Activated T-cell treated with anti-CD3 and anti-CD28 coated beads, Interleukin-2, amount 50 U/mL, for 24 hours (primary cell): ENCODE results near the gene IQCB1.
A peak's percentile ranks its signal among the peaks of the same experiment; 100 is the strongest.
"Not testable (repeated sequence)": the region's sequence is repeated elsewhere in the genome, so short reads cannot be mapped to it uniquely, and the experiment has no call there.

Experiments
- DNase-seq: peaks from one replicate; pipeline ENCODE4 v3.0.0-alpha.2; 2020
- H3K27ac Mint-ChIP-seq: 2 replicates; pipeline ENCODE4 v1.8.0; 2020; ENCODE audit warnings: mild to moderate bottlenecking, mixed read lengths
- H3K27me3 Mint-ChIP-seq: 2 replicates; pipeline ENCODE4 v1.8.0; 2020; ENCODE audit warnings: mixed read lengths
- H3K36me3 Mint-ChIP-seq: 2 replicates; pipeline ENCODE4 v1.8.0; 2020; ENCODE audit warnings: low read depth, mixed read lengths
- H3K4me1 Mint-ChIP-seq: 2 replicates; pipeline ENCODE4 v1.8.0; 2020; ENCODE audit warnings: low read depth, mixed read lengths
- H3K4me3 Mint-ChIP-seq: 2 replicates; pipeline ENCODE4 v1.8.0; 2020; ENCODE audit warnings: mild to moderate bottlenecking, moderate library complexity, mixed read lengths
- H3K9me3 Mint-ChIP-seq: 2 replicates; pipeline ENCODE4 v1.8.0; 2020; ENCODE audit warnings: mixed read lengths

Gene IQCB1

GRCh38 chr3:121781611-121782010 is 53.2 kb downstream of the IQCB1 start:
- Mint-ChIP-seq H3K9me3 (no peaks in the 10 kb centered on the region), H3K36me3 (peaks cover 97% of the 10 kb centered on the region), H3K4me1 (no peaks in the 10 kb centered on the region), H3K27ac (no peak overlapping the region), H3K4me3 (no peak overlapping the region), H3K27me3 (no peaks in the 10 kb centered on the region)
- DNase-seq: no peak

GRCh38 chr3:121775095-121775494 is 59.8 kb downstream of the IQCB1 start:
- not testable (repeated sequence) for H3K27me3 Mint-ChIP-seq, H3K27ac Mint-ChIP-seq, H3K4me3 Mint-ChIP-seq, DNase-seq, H3K4me1 Mint-ChIP-seq, H3K9me3 Mint-ChIP-seq
- peaks cover 91% of the 10 kb centered on the region for H3K36me3 Mint-ChIP-seq

GRCh38 chr3:121769246-121769645 is 65.6 kb downstream of the IQCB1 start:
- no peak overlapping the region for H3K4me3 Mint-ChIP-seq
- H3K27ac Mint-ChIP-seq: no peak overlapping the region
- DNase-seq: no peak
- no peaks in the 10 kb centered on the region for H3K27me3 Mint-ChIP-seq
- no peaks in the 10 kb centered on the region for H3K9me3 Mint-ChIP-seq
- no peaks in the 10 kb centered on the region for H3K4me1 Mint-ChIP-seq
- H3K36me3 Mint-ChIP-seq: peaks cover 66% of the 10 kb centered on the region

GRCh38 chr3:121768452-121768851 is 66.4 kb downstream of the IQCB1 start:
- Mint-ChIP-seq H3K27me3 (no peaks in the 10 kb centered on the region), H3K4me1 (no peaks in the 10 kb centered on the region), H3K27ac (no peak overlapping the region), H3K9me3 (no peaks in the 10 kb centered on the region), H3K4me3 (no peak overlapping the region), H3K36me3 (peaks cover 58% of the 10 kb centered on the region)
- no peak for DNase-seq

GRCh38 chr3:121759541-121760202 is 75.2 kb downstream of the IQCB1 start:
- no peak overlapping the region for H3K4me3 Mint-ChIP-seq
- H3K27ac Mint-ChIP-seq: no peak overlapping the region
- H3K36me3 Mint-ChIP-seq: no peaks in the 10 kb centered on the region
- H3K9me3 Mint-ChIP-seq: no peaks in the 10 kb centered on the region
- no peak for DNase-seq
- H3K27me3 Mint-ChIP-seq: no peaks in the 10 kb centered on the region
- H3K4me1 Mint-ChIP-seq: no peaks in the 10 kb centered on the region

- no peaks in the 10 kb centered on the region for H3K27me3 Mint-ChIP-seq
- H3K36me3 Mint-ChIP-seq: no peaks in the 10 kb centered on the region
- DNase-seq: no peak
- H3K9me3 Mint-ChIP-seq: no peaks in the 10 kb centered on the region
- H3K4me3 Mint-ChIP-seq: no peak overlapping the region
- H3K27ac Mint-ChIP-seq: no peak overlapping the region
- no peaks in the 10 kb centered on the region for H3K4me1 Mint-ChIP-seq
Observed at GRCh38 chr3:121758727-121759450, 76.0 kb downstream of the IQCB1 start.

- no peak for DNase-seq
- Mint-ChIP-seq H3K4me3 (no peak overlapping the region), H3K36me3 (no peaks in the 10 kb centered on the region), H3K27me3 (no peaks in the 10 kb centered on the region), H3K9me3 (no peaks in the 10 kb centered on the region), H3K4me1 (no peaks in the 10 kb centered on the region), H3K27ac (no peak overlapping the region)
Observed at GRCh38 chr3:121757812-121758545, 76.9 kb downstream of the IQCB1 start.

GRCh38 chr3:121757087-121757811 is 77.6 kb downstream of the IQCB1 start:
- Mint-ChIP-seq H3K27me3 (peaks cover 2% of the 10 kb centered on the region), H3K9me3 (no peaks in the 10 kb centered on the region), H3K4me1 (no peaks in the 10 kb centered on the region), H3K4me3 (no peak overlapping the region), H3K27ac (no peak overlapping the region), H3K36me3 (no peaks in the 10 kb centered on the region)
- DNase-seq: no peak

- H3K27ac Mint-ChIP-seq: no peak overlapping the region
- DNase-seq: no peak
- no peak overlapping the region for H3K4me3 Mint-ChIP-seq
- H3K9me3 Mint-ChIP-seq: no peaks in the 10 kb centered on the region
- peaks cover 6% of the 10 kb centered on the region for H3K27me3 Mint-ChIP-seq
- no peaks in the 10 kb centered on the region for H3K4me1 Mint-ChIP-seq
- H3K36me3 Mint-ChIP-seq: no peaks in the 10 kb centered on the region
Observed at GRCh38 chr3:121752772-121753171, 82.1 kb downstream of the IQCB1 start.

GRCh38 chr3:121752261-121752660 is 82.6 kb downstream of the IQCB1 start:
- H3K27me3 Mint-ChIP-seq: peaks cover 6% of the 10 kb centered on the region
- H3K4me1 Mint-ChIP-seq: peaks cover 3% of the 10 kb centered on the region
- H3K4me3 Mint-ChIP-seq: no peak overlapping the region
- H3K36me3 Mint-ChIP-seq: no peaks in the 10 kb centered on the region
- H3K9me3 Mint-ChIP-seq: no peaks in the 10 kb centered on the region
- no peak overlapping the region for H3K27ac Mint-ChIP-seq
- no peak for DNase-seq

- H3K4me3 Mint-ChIP-seq: no peak overlapping the region
- H3K27me3 Mint-ChIP-seq: peaks cover 6% of the 10 kb centered on the region
- H3K9me3 Mint-ChIP-seq: no peaks in the 10 kb centered on the region
- H3K27ac Mint-ChIP-seq: no peak overlapping the region
- DNase-seq: no peak
- H3K4me1 Mint-ChIP-seq: peaks cover 5% of the 10 kb centered on the region
- H3K36me3 Mint-ChIP-seq: no peaks in the 10 kb centered on the region
Observed at GRCh38 chr3:121750087-121750415, 84.8 kb downstream of the IQCB1 start.

- peaks cover 9% of the 10 kb centered on the region for H3K4me1 Mint-ChIP-seq
- H3K4me3 Mint-ChIP-seq: no peak within 1 kb of the TSS
Observed at GRCh38 chr3:121749276-121750086, 85.4 kb downstream of the IQCB1 start, which contains the start of gene GOLGB1. Gene GOLGB1, minus strand, starts transcription at chr3:121749741. Its CDS starts 18,770 bp downstream, at chr3:121730971.

GRCh38 chr3:121748680-121749275 is 86.1 kb downstream of the IQCB1 start:
- peaks cover 6% of the 10 kb centered on the region for H3K27me3 Mint-ChIP-seq
- H3K4me1 Mint-ChIP-seq: peaks cover 9% of the 10 kb centered on the region
- no peak overlapping the region for H3K4me3 Mint-ChIP-seq
- H3K9me3 Mint-ChIP-seq: no peaks in the 10 kb centered on the region
- no peak for DNase-seq
- H3K36me3 Mint-ChIP-seq: no peaks in the 10 kb centered on the region
- no peak overlapping the region for H3K27ac Mint-ChIP-seq

More at GRCh38 chr3:121749276-121750086, 85.4 kb downstream of the IQCB1 start, which contains the start of gene GOLGB1:
- Mint-ChIP-seq H3K9me3 (no peaks in the 10 kb centered on the region), H3K36me3 (no peaks in the 10 kb centered on the region), H3K27ac (no peak within 1 kb of the TSS), H3K27me3 (peaks cover 6% of the 10 kb centered on the region)
- peak; percentile 89 for DNase-seq
